ENCODE results near the gene STXBP6. TPM values are rescaled to one million over a fixed set of nuclear protein-coding genes. Genes with fewer than 3 reads are reported as not detected.
A peak's percentile ranks its signal among the peaks of the same experiment; 100 is the strongest.

Gene STXBP6
- total and polyA plus RNA-seq, 8 donors, result 9.9 to 28.5 (median 23.2) TPM

DNA sequence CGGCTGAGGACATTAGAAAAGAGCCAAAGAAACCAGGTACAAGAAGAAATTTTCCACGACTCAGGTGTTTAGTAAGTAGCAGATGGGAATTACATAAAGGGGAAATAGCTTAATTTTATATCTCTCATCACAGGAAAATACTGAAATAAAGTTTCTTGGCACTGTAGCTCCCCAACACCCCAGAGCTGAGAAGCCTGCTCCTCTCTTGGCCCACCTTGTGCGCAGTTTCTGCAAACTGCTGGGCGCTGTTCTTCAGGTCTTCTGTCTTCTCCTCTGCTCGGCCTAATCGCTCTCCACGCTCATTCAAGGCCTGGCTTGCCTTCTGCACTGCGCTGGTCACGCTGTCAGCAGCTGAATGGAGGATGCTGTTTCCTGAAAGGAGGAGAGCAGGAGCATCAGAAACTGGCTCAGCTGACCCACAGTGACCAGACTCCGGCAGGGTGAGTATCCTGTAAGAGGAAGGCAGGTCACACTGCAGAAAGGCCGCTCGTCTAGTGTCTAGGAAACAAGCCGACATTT is 231.1 kb downstream of the STXBP6 start:
- Histone ChIP-seq H3K4me1 (peaks cover 33 to 54% (median 47%) of the 10 kb centered on the region in 3 donors), H3K27ac (peak overlapping the region; percentile 5 to 90 (median 65)), H3K36me3 (no peaks in the 10 kb centered on the region), H3K9me3 (peaks cover 0 to 3% (median 0%) of the 10 kb centered on the region in 4 donors), H3K4me3 (no peak overlapping the region), H3K27me3 (no peaks in the 10 kb centered on the region)
- intact Hi-C loops (cut with DNase I), result no loop called here
- FAIRE-seq, result no peak
- 84 to 86% methylated on average over 13 of the region's 13 CpGs for WGBS, 2 donors
- TF ChIP-seq, protein P1, sequence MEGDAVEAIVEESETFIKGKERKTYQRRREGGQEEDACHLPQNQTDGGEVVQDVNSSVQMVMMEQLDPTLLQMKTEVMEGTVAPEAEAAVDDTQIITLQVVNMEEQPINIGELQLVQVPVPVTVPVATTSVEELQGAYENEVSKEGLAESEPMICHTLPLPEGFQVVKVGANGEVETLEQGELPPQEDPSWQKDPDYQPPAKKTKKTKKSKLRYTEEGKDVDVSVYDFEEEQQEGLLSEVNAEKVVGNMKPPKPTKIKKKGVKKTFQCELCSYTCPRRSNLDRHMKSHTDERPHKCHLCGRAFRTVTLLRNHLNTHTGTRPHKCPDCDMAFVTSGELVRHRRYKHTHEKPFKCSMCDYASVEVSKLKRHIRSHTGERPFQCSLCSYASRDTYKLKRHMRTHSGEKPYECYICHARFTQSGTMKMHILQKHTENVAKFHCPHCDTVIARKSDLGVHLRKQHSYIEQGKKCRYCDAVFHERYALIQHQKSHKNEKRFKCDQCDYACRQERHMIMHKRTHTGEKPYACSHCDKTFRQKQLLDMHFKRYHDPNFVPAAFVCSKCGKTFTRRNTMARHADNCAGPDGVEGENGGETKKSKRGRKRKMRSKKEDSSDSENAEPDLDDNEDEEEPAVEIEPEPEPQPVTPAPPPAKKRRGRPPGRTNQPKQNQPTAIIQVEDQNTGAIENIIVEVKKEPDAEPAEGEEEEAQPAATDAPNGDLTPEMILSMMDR (IDR thresholded peaks at IDR 0.05), result no peak
- ATAC-seq, result no peak
- no peak for DNase-seq

DNA sequence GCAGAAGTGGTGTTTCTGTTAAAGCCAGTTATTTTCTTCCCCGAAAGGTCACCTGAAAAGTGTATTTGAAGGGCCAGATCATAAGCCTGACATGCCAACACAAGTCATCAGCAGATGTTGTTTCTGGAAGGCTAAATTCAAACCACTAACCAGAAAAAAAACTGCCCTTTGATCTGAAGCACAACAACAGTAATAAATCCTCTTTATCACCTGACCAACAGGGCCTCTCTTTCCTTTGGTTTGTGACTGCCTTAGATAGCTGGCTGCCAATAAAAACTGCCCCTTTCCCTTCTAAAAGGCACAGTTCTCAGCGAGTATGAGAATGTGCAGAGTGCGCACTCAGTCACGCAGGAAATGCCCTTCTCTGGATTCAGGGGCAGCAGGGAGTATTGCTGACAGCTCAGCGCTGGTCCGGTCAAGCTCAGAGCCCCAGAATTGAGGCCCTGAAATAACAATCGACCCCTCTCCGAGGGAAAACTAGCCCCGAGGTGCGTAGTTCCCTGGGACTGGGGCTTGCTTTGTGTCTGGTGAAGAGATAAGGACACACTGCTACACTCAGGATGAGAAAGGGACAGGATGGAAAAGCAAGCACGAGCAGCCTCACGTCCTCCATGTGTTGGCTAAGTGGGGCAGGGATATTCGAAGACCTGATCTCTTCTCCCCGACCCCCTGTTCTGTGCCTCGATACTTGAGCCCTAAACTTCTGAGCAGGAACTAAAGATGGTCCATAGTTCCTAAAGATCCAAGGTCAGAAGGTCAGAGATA is 231.7 kb downstream of the STXBP6 start:
- H3K36me3 ChIP-seq, result no peaks in the 10 kb centered on the region
- WGBS, 2 donors, result 26 to 27% methylated on average over 15 of the region's 15 CpGs
- ATAC-seq (peak; percentile 18 to 44 (median 34)), DNase-seq (peak in 3 of 6 donors; percentile 17 to 55 (median 35)), FAIRE-seq (no peak)
- TF ChIP-seq, protein P1 (IDR thresholded peaks at IDR 0.05), result no peak
- no peak overlapping the region for H3K4me3 ChIP-seq
- H3K9me3 ChIP-seq, result no peaks in the 10 kb centered on the region
- intact Hi-C loops (cut with DNase I), result no loop called here
- H3K27me3 ChIP-seq, result no peaks in the 10 kb centered on the region
- peaks cover 36 to 60% (median 49%) of the 10 kb centered on the region in 3 donors for H3K4me1 ChIP-seq
- peak overlapping the region; percentile 5 to 90 (median 65) for H3K27ac ChIP-seq

DNA sequence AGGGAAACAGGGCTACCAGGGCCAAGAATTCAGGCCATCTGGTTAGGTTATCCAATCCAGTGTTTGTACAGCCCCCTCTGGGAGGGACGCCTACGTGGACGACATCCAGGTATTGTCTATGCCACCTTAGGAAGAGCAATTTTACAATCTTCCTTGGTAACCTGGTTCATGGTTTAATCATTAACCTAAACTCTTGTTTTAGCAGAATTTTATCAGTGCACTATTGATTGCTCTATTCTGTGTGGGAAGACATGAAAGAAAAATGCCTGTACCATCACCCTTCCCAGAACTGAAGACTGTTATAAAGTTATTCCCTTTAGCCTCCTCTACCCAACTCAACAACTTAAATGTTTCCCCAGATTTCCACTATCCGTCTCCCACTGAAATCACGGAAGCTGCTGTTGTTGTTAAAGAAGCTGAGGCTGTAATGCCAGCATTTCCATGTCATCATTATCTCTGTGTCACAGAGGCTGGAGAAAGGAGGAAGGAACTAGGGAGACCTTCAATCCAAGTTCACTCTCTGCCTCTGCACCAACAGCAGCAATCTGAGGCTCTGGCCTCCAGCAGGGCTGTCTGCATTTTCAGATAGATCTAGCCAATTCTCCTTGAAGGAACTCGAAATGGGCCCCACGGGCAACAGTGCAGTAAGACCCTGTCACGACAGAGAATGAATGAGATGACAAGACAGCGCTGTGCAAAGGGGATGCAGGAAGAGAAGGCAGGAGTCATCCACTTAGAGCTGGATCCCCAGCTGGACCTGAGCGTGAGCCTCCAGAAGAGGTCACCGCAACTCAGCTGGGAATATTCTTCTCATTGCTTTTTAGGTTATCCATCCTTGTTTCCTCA is 232.5 kb downstream of the STXBP6 start:
- FAIRE-seq (no peak), ATAC-seq (peak; percentile 69 to 86 (median 78)), DNase-seq (peak; percentile 63 to 91 (median 82))
- intact Hi-C loops (cut with DNase I), result no loop called here
- Histone ChIP-seq H3K9me3 (no peaks in the 10 kb centered on the region), H3K4me1 (peaks cover 36 to 68% (median 49%) of the 10 kb centered on the region in 3 donors), H3K4me3 (no peak overlapping the region), H3K36me3 (no peaks in the 10 kb centered on the region), H3K27ac (peak overlapping the region; percentile 44 to 90 (median 75)), H3K27me3 (no peaks in the 10 kb centered on the region)
- TF ChIP-seq, protein P1 (IDR thresholded peaks at IDR 0.05), result no peak
- 15% methylated on average over 11 of the region's 11 CpGs for WGBS, 2 donors

DNA sequence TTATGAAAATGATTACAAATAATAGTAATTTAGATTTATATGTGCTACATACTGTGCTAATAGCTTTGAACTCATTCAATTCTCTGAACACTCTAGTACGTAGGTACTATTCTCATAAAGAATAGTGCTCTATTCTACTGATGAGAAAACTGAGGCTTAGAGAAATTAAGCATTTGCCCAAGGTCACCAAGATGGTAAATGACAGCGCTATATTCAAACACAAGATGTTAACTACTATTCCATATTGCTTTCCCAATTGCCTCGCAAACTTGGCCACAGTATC is 233.1 kb downstream of the STXBP6 start:
- Histone ChIP-seq H3K27me3 (no peaks in the 10 kb centered on the region), H3K9me3 (no peaks in the 10 kb centered on the region), H3K4me3 (peak overlapping the region in 1 of 4 donors; percentile 11), H3K4me1 (peaks cover 36 to 70% (median 49%) of the 10 kb centered on the region in 3 donors), H3K36me3 (no peaks in the 10 kb centered on the region), H3K27ac (peak overlapping the region; percentile 64 to 90 (median 80))
- WGBS, 2 donors, result 16 to 21% methylated on average over 3 of the region's 3 CpGs
- no peak for ATAC-seq
- no peak for DNase-seq
- intact Hi-C loops (cut with DNase I), result no loop called here
- TF ChIP-seq, protein P1 (IDR thresholded peaks at IDR 0.05), result no peak
- FAIRE-seq, result peak; percentile 56

Measured in pancreas (tissue), 10 donors.